LHCN-M2 (cell line): ENCODE results near the gene ANTXR1. TPM values are rescaled to one million over a fixed set of nuclear protein-coding genes. Genes with fewer than 3 reads are reported as not detected.

ENCODE experiments used
- DNase-seq: peaks from one replicate; pipeline ENCODE4 v3.0.0-alpha.2; 2012; ENCODE audit warnings: low read depth
- total RNA-seq: library from RNA; depleted of rRNA; stranded (reverse); fragments of >200 nt; gene quantifications from 2 replicates; pipeline ENCODE4 v1.2.3, GENCODE V29; 2014

Gene ANTXR1
- total RNA-seq, 1 experiment from 2014 or later, result 209 TPM

DNA sequence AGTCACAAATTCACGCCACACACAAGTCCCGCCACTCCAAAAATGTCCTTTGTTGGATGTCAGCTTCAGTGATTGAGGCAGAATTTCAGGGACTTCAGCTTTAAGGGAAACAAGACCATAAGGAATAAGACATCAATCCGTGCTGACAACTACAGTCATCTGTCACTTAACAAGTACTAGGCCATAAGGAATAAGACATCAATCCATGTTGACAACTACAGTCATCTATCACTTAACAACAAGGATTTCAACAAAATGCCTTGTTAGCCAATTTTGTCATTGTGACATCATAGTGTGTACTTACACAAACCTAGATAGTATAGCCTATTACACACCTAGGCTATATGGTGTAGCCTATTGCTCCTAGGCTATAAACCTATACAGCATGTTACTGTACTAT lies 58.0 kb downstream of the ANTXR1 start:
- DNase-seq, result no peak

DNA sequence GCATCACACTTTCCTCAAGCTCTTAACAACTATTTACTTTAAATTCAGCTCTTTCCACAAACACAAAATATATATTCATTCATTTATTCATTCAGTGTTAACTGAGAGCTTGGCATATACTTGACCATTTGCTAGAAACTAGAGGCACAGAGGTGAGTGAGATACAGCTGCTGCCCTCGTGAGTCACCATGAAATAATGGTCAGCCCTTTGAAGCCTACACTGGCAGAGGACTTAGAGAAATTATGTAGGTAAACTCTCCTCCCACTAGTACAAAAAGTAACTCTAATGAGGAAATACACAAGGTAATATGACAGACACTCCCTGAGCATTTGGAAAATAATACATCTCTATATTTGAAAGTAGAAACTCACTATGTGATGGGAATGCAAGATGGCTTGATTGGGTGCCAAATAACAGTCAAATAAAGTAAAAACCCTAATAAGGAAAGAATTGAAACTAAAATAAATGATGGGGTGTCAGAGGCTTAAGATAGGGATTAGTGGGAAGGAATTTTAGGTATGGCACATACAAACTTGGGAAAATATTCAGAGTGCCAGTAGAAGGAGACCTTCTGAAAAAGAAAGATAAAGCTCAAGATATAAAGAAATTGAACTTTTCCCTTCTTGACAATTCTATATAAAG lies 61.1 kb downstream of the ANTXR1 start:
- DNase-seq, result peak; percentile 73

DNA sequence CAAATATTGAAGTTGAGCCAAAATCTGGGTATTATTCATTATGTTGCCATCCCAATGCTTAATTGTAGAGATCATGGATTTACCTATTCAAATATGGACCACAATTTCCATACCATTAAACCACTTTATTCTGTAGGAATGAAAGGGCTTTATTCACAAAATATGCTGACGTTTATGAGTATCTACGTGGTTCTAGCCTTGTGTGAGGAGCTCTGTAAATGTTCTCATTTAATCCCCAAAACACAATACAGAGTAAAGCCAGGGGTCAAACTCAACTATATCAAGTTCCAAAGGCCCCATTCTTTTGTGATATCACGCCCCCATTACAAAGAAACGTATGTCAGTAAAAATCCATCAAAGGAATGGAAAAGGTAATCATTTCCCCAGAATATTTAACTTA lies 61.9 kb downstream of the ANTXR1 start:
- DNase-seq, result no peak

DNA sequence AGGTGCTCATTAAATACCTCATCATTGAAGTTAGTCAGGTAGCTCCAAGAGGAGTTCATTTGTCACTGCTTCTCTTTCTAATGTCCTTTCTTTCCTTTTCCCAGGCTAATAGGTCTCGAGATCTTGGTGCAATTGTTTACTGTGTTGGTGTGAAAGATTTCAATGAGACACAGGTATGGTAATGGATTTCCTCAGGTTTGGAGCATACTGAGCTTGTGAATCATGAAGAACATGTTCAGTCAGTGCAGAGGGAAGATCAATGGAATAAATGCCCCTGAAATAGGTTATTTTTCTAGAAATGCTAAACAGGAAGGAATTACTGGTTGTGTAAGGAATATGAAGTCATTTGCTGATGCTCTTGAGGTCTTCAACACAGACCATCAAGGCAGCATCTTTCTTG lies 62.5 kb downstream of the ANTXR1 start:
- no peak for DNase-seq

DNA sequence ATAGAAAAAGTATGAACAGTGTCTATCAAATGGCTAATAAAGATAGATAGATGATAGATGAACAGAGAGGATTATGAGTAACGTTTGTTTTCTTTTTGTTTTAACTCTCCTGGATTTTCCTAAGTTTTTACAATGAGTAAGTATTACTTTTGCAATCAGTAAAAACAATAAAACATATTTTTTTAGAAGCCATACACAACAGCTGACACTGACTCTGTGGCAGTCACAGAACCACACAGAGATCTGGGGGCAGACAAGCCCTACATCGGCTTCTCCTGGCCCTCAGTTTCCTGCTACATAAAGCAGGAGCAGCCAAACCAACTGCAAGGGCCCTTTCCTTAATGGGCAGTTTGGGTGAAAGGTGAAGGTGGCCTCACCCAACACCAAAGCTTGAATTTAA lies 63.6 kb downstream of the ANTXR1 start:
- peak; percentile 65 for DNase-seq

DNA sequence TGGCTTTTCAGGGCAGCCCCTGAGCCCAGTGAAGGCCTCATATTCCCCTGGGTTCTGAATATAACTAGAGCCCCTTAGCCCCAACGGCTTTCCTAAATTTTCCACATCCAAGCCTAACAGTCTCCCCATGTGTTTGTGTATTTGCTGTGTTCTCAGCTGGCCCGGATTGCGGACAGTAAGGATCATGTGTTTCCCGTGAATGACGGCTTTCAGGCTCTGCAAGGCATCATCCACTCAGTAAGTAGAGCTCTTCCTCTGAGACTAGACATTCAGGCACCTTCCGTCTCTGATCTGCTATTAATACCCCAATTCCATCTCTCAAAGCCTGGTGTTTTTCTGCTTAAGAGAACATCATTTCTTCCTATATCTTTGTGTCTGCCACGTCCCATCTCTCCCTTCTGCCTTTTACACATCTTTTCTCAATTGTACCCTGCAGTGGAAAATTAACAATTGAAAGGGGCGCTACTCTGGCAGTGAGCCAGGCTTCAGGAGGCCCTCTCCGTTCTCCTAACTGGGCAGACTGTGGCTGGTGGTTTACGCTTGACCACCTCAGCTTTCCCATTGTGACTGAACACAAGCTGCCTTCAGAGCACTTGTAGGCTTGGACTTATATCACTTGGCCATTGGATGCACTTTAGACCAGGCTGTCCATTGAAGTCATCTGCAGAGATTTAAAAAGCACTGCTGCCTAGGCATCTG lies 64.4 kb downstream of the ANTXR1 start:
- DNase-seq, result no peak

DNA sequence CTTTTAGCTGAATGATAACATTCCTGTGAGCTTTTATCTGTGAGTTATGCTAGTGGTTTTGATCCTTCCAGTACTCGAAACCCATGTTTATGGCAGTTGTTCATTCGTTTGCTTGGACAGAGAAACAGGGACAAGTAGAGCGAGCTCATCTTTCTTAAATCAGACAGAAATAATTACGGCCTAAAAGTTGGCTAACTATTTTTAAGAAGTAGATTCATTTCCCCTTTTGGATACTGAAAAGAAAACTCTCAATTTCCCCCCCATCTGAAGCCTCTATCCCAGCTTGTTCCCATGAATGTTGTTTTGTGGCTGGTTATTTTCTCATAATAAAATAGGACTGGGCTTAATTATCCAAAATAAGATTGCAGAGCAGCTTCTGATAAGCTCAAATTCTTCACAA lies 67.1 kb downstream of the ANTXR1 start:
- DNase-seq, result no peak

DNA sequence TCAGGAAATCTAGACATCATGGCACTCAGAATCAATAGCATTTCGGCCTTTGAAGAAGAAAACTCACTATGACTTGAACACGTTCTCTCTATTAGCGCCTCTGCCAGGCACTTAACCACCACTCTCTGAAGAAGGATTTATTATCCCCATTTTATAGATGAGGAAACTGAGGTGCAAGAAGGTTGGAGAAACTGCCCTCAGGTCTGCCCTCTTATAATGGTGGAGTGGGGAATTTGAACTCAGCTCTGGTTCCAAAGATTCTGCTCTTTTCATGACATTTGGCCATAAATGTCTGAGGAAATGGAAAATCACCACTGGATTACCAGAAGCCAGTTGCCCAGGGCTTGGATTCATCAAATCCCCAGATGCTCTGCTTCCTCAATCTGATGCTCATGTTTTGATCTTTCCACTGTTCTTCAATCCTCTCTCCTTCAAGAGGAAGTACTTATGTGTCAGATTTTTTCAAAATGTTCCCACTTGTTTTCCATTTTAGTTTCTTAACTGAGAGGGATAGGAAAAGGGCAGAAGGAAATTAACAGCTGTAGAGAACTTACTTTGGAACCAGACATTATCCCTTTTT lies 68.1 kb downstream of the ANTXR1 start:
- no peak for DNase-seq

DNA sequence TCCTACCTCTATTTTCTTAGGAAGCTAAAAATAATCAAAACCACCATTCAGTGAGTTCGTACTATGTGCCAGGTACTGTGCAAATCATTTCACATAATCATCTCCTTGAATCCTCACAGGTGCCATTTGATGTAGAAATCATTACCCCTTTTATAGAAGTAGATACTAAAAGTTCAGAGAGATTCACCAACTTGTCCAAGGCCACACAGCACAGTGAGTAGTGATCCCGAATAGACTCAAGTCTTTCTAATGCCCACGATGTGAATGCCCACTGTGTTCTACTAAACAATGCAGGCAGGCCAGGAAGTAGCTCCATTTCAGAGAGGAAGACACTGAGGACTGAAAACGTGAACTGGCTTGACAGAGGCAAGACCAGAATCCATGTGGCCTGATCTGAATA lies 68.8 kb downstream of the ANTXR1 start:
- DNase-seq, result no peak

DNA sequence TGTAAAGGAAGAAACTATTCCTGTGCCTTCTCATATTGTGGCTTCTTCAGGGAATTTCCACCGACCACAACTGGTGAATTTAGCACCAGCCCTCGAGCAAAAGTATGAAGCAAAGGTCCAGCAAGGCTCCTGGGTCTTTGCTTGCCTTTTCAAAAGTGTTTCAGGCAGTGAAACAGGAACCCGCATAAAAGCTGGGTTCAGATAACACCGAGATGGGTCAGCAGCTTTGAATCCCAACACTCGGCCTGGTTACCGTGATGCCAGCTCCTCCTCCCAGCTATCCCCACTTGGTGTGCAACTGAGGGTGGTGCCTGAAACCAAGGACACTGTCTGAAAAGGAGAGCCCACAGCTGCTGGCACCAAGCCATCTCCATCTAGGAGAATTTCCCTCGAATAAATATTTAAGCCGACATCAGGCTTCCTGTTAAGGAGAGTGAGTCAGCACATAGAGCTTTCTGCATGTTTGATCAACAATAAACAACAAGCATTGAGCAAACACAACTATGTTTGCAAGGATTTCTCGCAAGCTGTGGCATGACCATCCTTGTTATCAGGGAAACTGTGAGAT lies 69.5 kb downstream of the ANTXR1 start:
- DNase-seq, result peak; percentile 89

DNA sequence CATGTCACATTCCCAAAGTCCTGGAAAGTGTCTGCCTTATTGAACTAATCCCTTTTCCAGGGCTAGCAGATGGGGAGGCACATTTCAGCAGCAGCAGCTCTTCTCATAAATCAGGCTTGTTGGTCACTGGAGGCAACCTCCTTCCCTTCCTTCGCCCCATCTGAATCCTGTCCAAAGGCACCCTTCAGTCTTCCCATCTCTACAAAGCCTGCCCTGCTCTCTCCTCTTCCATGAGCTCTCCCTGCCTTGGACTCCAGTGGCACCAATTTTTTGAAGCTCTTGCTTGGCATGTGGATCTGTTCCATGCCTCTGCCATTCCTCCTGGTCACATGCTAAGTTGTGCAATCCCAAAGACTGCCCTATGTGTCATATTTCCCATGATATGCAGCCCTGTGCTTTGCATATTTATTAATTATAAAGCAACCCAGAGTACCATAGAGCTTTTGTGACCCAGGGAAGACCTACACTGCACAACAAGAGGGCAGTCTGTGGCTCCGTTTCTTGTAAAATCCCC lies 70.3 kb downstream of the ANTXR1 start:
- DNase-seq, result peak; percentile 68

DNA sequence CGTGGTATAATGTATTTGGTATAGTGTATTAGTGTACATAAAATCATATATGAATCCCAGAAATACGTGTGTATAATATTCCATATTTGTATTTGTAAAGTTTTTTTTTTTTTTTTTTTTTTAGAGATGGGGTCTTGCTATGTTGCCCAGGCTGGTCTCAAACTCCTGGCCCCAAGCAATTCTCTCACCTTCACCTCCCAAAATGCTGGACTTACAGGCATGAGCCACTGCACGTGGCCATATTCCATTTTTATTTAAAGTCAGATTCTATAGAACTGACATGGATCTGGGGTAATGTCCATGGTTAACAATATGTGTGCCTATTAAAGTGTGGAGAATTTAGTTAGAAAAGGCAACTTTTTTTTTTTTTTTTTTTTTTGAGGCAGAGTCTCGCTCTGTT lies 71.5 kb downstream of the ANTXR1 start:
- no peak for DNase-seq

DNA sequence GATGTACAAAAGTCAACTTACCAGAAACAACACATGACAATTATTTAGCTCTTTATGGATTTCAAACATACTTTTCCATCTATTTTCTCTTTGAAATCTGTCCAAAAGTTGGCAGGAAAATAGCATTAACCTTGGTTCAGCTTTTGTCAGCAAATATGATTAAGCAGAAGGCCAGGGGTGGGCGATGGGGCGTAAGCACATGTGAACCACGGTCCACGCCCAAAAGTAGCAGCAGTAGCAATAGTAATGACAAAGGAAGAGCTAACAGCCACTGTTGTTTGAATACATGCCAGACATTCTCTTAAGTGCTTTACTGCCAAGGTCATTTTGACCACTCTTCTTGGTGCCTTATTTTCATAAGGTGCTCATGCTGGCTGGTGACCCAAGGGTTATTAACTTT lies 73.5 kb downstream of the ANTXR1 start:
- no peak for DNase-seq

DNA sequence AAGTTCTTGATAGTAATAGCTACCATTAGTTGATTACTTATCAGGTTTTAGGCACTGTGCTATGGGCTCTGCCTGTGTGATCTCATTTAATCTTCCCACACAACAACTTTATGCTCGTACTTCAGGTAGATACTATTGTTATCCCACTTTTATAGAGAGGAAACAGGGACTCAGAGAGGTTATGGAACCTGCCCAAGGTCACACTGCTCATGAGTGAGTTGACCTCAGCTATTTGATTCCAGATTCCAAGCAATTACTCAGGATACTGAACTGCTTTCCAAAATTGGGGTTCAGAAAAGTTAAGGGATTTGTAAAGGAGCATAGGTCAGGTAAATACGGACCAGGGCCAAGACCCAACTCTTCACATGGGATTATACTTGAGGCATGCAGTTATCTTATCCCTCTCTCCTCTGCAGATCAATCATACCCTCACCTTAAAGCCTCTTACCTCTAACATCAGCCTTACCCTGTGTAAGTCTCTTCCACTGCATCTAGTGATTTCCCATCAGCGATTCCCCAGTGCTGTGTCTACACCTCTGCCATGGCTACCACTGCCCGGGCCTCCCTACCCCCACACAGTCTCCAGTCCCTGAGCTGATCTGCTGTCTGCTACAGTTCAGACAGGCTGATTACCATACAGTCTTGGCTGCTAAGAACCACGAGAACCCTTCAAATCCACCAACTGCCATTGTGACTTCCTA lies 74.4 kb downstream of the ANTXR1 start:
- no peak for DNase-seq

DNA sequence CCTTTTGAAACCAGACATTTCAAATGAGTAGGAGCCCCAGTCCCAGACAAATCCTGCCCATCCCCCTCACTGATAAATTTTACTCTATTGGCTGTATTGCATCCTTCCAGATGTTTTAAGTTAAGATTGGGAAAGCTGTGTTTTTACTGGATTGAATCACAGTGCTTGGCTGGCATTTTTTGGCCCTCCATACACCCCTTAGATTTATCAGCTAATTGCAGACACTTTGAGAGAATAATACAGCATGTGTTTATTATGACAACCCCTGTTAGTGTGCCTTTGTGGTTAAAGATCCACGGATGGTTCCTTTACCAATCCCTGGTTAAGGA lies 74.9 kb downstream of the ANTXR1 start:
- DNase-seq, result no peak

DNA sequence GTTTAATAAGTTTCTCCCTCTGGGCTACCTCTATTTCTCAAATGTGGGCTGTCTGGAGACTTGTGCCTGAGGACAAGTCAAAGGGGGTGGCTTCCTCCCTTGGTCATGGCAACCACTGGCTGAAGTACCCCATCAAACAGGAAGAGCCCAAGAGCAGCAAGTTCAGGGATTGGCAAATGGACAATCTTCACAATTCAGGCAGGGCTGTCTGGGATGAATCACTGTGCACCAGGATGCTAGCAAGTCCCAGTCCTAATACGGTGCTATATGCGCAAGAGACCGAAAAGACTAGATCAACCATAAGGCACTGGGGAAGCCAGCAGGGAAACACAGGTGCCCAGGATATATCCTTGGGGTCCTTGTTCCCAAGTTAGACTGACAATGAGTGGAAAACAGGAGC lies 75.5 kb downstream of the ANTXR1 start:
- no peak for DNase-seq

DNA sequence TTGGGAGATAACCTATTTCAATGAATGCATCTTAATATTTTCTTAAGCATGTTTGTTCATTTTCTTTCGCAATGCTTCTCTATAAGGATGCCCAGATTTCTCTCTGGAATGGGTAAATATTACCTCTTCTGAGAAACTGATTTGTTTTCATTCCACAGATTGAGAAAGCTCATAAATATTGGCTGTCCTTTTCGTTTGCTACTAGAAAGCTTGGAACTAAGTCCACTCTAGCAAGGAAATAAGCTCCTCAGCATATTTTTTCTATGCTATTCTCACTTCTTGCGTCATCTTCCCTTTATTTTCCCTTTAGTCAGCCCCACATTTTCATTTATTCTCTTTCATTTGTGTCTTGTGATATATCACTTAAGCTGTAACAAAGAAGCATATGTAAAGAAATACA lies 76.3 kb downstream of the ANTXR1 start:
- no peak for DNase-seq

DNA sequence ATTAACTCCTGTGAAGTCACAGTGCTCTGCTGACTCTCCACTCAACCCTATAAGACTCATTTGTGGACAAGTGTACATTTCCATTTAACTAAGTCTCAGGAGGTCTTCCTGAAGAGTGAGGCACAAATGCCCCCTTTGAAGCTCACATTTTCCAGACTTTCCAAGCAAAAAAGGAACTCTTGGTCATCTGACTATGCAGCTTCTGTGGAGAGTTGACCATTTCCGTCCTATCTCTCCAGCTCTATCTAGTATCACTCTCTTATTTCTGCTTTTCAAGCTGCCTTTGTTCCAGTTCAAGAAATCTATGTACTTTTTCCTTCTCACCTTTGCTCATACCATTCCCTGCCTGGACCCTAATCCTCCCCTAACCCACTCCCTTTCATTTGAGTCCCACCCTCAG lies 77.0 kb downstream of the ANTXR1 start:
- no peak for DNase-seq

DNA sequence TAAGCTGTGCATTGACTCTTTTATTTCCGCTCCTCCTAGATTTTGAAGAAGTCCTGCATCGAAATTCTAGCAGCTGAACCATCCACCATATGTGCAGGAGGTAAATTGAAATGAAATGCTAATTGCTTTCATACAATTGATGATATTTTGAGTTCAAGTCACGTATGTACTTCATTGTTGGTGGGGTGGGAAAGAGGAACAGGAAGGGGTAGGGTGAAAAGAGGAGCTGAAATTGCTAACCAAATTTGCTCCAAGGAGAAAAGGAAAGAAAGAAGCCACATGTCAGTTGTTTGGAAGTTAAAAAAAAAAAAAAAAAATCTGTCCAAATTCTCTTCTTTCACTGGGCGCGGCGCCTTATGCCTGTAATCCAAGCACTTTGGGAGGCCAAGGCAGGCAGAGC lies 77.8 kb downstream of the ANTXR1 start:
- no peak for DNase-seq

DNA sequence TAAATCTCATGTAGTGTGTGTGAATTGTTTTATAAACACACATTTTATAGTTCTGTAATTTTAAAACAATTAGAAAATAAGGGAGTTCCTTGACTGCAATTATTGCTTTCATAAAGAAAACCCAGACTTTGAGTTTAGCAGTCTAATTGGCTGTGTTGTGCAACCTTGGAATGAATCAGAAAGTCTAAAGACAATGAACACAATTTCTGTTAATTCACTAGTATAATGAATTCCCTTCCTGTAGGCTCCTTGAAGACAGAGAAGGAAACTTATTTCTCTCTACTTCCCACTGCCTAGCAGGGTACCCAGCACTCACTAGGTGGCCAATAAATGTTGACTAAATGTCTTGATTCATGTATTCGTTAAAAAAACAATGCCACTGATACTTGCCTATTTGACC lies 79.9 kb downstream of the ANTXR1 start:
- no peak for DNase-seq

DNA sequence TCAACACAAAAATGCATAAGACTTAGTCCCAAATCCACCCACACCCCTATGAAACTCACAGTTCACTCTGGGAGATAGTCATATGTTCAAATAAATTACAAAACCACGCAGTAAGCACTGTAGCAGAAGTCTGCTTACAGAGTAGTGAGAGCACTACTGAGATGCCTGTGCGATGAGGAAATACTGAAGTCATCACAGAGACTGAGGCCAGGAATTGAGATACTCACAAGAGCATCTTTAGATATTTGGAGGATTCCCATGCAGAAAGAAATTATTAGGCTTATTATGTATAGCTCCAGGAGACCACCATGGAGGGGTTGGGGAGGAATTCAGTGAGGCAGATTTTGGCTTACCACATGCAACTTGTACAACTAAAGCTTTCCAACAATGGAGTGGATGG lies 82.3 kb downstream of the ANTXR1 start:
- peak; percentile 47 for DNase-seq
